HL-60 (cell line): ENCODE data around the gene CFAP97D2.

Experiments
- REST ChIP-seq: IDR thresholded peaks from 2 replicates; pipeline ENCODE4 v1.6.1; 2012; ENCODE audit warnings: low read depth; ENCODE audit not compliant: insufficient replicate concordance
- SPI1 ChIP-seq: IDR thresholded peaks from 2 replicates; pipeline ENCODE4 v1.6.1; 2012; ENCODE audit warnings: low read depth, mild to moderate bottlenecking, borderline replicate concordance

- TF ChIP-seq REST (no peak), SPI1 (no peak)
Observed at GRCh38 chr13:114135731-114136171, 43.3 kb upstream of the CFAP97D2 start.
